Measurements from ENCODE around the gene SPATA21. TPM values are rescaled to one million over a fixed set of nuclear protein-coding genes. Genes with fewer than 3 reads are reported as not detected.

Gene SPATA21
- total RNA-seq, 2 donors from 2014 or later = not detected

DNA sequence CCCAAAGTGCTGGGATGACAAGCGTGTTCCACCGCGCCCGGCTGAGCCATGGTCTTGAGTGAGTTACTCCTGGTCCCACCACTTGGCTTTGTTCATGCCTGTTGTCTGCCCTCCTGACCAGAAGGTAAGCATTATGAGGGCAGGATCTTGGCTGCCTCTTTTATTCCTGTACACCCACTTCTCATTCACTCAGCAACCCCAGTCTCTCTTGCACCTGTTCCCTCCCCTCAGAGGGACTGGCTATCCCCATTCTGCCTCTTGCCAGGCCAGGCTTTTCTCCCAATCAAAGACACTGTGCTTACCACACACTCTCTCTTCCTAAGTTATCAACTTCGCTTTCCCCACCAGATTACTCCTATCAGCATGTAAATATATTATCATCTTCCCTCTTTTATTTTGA is 26.4 kb downstream of the SPATA21 start:
- no peak overlapping the region for H3K4me3 ChIP-seq
- H3K4me1 ChIP-seq (ENCODE audit: control insufficient read depth in 1 of 2, low read depth in 2 of 2) = no peaks in the 10 kb centered on the region
- DNase-seq (ENCODE audit: low spot score) (no peak), ATAC-seq (ENCODE audit: insufficient number of reproducible peaks, low FRiP score, low read depth) (no peak)
- H3K36me3 ChIP-seq = no peaks in the 10 kb centered on the region
- no peak overlapping the region for H3K27ac ChIP-seq
- no peak for TF ChIP-seq CTCF (IDR thresholded peaks at IDR 0.05)
- no peaks in the 10 kb centered on the region for H3K9me3 ChIP-seq
- no peaks in the 10 kb centered on the region for H3K27me3 ChIP-seq (replicated peaks; ENCODE audit: insufficient read depth)

- no peak for TF ChIP-seq CTCF (IDR thresholded peaks at IDR 0.05)
- H3K9me3 ChIP-seq = no peaks in the 10 kb centered on the region
- ATAC-seq (ENCODE audit: insufficient number of reproducible peaks, low FRiP score, low read depth) = no peak
- no peak overlapping the region for H3K4me3 ChIP-seq
- DNase-seq (ENCODE audit: low spot score) = no peak
- H3K27me3 ChIP-seq (replicated peaks; ENCODE audit: insufficient read depth) = no peaks in the 10 kb centered on the region
- no peaks in the 10 kb centered on the region for H3K4me1 ChIP-seq (ENCODE audit: control insufficient read depth in 1 of 2, low read depth in 2 of 2)
- H3K27ac ChIP-seq = no peak overlapping the region
- H3K36me3 ChIP-seq = no peaks in the 10 kb centered on the region
Measured at GRCh38 chr1:16409536-16410152, 27.6 kb downstream of the SPATA21 start.

- TF ChIP-seq CTCF (IDR thresholded peaks at IDR 0.05) = no peak
- no peaks in the 10 kb centered on the region for H3K27me3 ChIP-seq (replicated peaks; ENCODE audit: insufficient read depth)
- no peak overlapping the region for H3K4me3 ChIP-seq
- H3K27ac ChIP-seq = no peak overlapping the region
- H3K4me1 ChIP-seq (ENCODE audit: control insufficient read depth in 1 of 2, low read depth in 2 of 2) = no peaks in the 10 kb centered on the region
- ATAC-seq (ENCODE audit: insufficient number of reproducible peaks, low FRiP score, low read depth) (no peak), DNase-seq (ENCODE audit: low spot score) (no peak)
- no peaks in the 10 kb centered on the region for H3K9me3 ChIP-seq
- H3K36me3 ChIP-seq = no peaks in the 10 kb centered on the region
Measured at GRCh38 chr1:16406868-16407267, 30.4 kb downstream of the SPATA21 start.

GRCh38 chr1:16405441-16405840 is 31.8 kb downstream of the SPATA21 start:
- no peak overlapping the region for H3K27ac ChIP-seq
- H3K4me3 ChIP-seq = no peak overlapping the region
- no peak for TF ChIP-seq CTCF (IDR thresholded peaks at IDR 0.05)
- ATAC-seq (ENCODE audit: insufficient number of reproducible peaks, low FRiP score, low read depth) = no peak
- H3K27me3 ChIP-seq (replicated peaks; ENCODE audit: insufficient read depth) = no peaks in the 10 kb centered on the region
- H3K36me3 ChIP-seq = no peaks in the 10 kb centered on the region
- no peak for DNase-seq (ENCODE audit: low spot score)
- H3K4me1 ChIP-seq (ENCODE audit: control insufficient read depth in 1 of 2, low read depth in 2 of 2) = no peaks in the 10 kb centered on the region
- no peaks in the 10 kb centered on the region for H3K9me3 ChIP-seq

- Histone ChIP-seq H3K4me3 (no peak overlapping the region), H3K27ac (no peak overlapping the region), H3K9me3 (no peaks in the 10 kb centered on the region), H3K4me1 (ENCODE audit: control insufficient read depth in 1 of 2, low read depth in 2 of 2) (no peaks in the 10 kb centered on the region), H3K27me3 (replicated peaks; ENCODE audit: insufficient read depth) (no peaks in the 10 kb centered on the region), H3K36me3 (peaks cover 5% of the 10 kb centered on the region)
- ATAC-seq (ENCODE audit: insufficient number of reproducible peaks, low FRiP score, low read depth) (no peak), DNase-seq (ENCODE audit: low spot score) (no peak)
- TF ChIP-seq CTCF (IDR thresholded peaks at IDR 0.05) = no peak
Measured at GRCh38 chr1:16402742-16403141, 34.5 kb downstream of the SPATA21 start.

All from thoracic aorta (tissue), 2 donors.